GM18505 (cell line): ENCODE measurements around the gene DLGAP3.
"Not testable (repeated sequence)": the region's sequence is repeated elsewhere in the genome, so short reads cannot be mapped to it uniquely, and the experiment has no call there.

Experiments used
- ATAC-seq: cut with Tn5 transposase; IDR thresholded peaks from one replicate; pipeline ENCODE4 v1.9.1; 2021; ENCODE audit not compliant: unreplicated experiment
- POLR2A ChIP-seq: IDR thresholded peaks from 4 replicates; pipeline ENCODE4 v1.6.1; 2011; ENCODE audit warnings: borderline replicate concordance; ENCODE audit not compliant: insufficient read depth, insufficient read length; ENCODE audit errors: extremely low read depth

The DLGAP3 gene

GRCh38 chr1:34946211-34946610, 16.8 kb upstream of the DLGAP3 start:
- TF ChIP-seq POLR2A, result no peak
- ATAC-seq, result no peak

GRCh38 chr1:34941798-34942197, 12.3 kb upstream of the DLGAP3 start:
- not testable (repeated sequence) for ATAC-seq

- no peak for ATAC-seq
- no peak for TF ChIP-seq POLR2A
Measured at GRCh38 chr1:34930702-34931071, 1.2 kb upstream of the DLGAP3 start.

- no peak for TF ChIP-seq POLR2A
- ATAC-seq, result no peak
Measured at GRCh38 chr1:34929853-34930701, 627 bp upstream of the DLGAP3 start.

- TF ChIP-seq POLR2A, result no peak
- ATAC-seq, result no peak
Measured at GRCh38 chr1:34928699-34929496, 552 bp downstream of the DLGAP3 start.

- no peak for TF ChIP-seq POLR2A
- no peak for ATAC-seq
Measured at GRCh38 chr1:34928066-34928696, 1.3 kb downstream of the DLGAP3 start.

GRCh38 chr1:34927316-34927715, 2.1 kb downstream of the DLGAP3 start:
- no peak for TF ChIP-seq POLR2A
- ATAC-seq, result no peak

GRCh38 chr1:34926894-34927293, 2.6 kb downstream of the DLGAP3 start:
- no peak for ATAC-seq
- TF ChIP-seq POLR2A, result no peak

GRCh38 chr1:34926156-34926555, 3.3 kb downstream of the DLGAP3 start:
- no peak for TF ChIP-seq POLR2A
- no peak for ATAC-seq

- TF ChIP-seq POLR2A, result no peak
- ATAC-seq, result no peak
Measured at GRCh38 chr1:34925730-34926129, 3.7 kb downstream of the DLGAP3 start.

- TF ChIP-seq POLR2A, result no peak
- ATAC-seq, result no peak
Measured at GRCh38 chr1:34924759-34925555, 4.5 kb downstream of the DLGAP3 start.

- TF ChIP-seq POLR2A, result no peak
- no peak for ATAC-seq
Measured at GRCh38 chr1:34923490-34923889, 6.0 kb downstream of the DLGAP3 start.

GRCh38 chr1:34918977-34919561, 10.4 kb downstream of the DLGAP3 start:
- ATAC-seq, result no peak
- no peak for TF ChIP-seq POLR2A

GRCh38 chr1:34918386-34918976, 11.0 kb downstream of the DLGAP3 start:
- no peak for ATAC-seq
- no peak for TF ChIP-seq POLR2A
